OCI-LY3 (cell line): ENCODE data around the gene GNAZ.

Experiments
- CTCF ChIP-seq: fragments of 200-600, 300-600 bp; sonication (generic); IDR thresholded peaks from 2 replicates; pipeline ENCODE4 v1.5.1; 2014; ENCODE audit warnings: antibody characterized with exemption, low read length, low read depth
- EZH2phosphoT487 ChIP-seq: fragments of 200-600 bp; shearing (Covaris generic); IDR thresholded peaks from 2 replicates; pipeline ENCODE4 v1.6.1; 2018; ENCODE audit warnings: antibody characterized with exemption, mixed run types, low read depth

GRCh38 chr22:23033116-23033905 is 37.0 kb upstream of the GNAZ start:
- no peak for TF ChIP-seq CTCF
- TF ChIP-seq EZH2phosphoT487, result no peak
